ENCODE data around the gene EPS15. TPM values are rescaled to one million over a fixed set of nuclear protein-coding genes. Genes with fewer than 3 reads are reported as not detected.
"Not testable (repeated sequence)": the region's sequence is repeated elsewhere in the genome, so short reads cannot be mapped to it uniquely, and the experiment has no call there.

The EPS15 gene
- total RNA-seq, 1 donor from 2014 or later: 50.1 TPM

- no peaks in the 10 kb centered on the region for H3K27me3 Mint-ChIP-seq (ENCODE audit: low read depth)
- H3K9me3 Mint-ChIP-seq: no peaks in the 10 kb centered on the region
- no peak for DNase-seq (ENCODE audit: low spot score)
- no peak overlapping the region for H3K4me3 Mint-ChIP-seq (ENCODE audit: low read depth)
- peaks cover 16% of the 10 kb centered on the region for H3K4me1 Mint-ChIP-seq (ENCODE audit: low read depth)
- H3K36me3 Mint-ChIP-seq (ENCODE audit: low read depth): peaks cover 45% of the 10 kb centered on the region
- peak overlapping the region; percentile 60 for H3K27ac Mint-ChIP-seq
- intact Hi-C loops (cut with micrococcal nuclease): loop anchor here (1.0 to 2.0 kb wide), 5 partner anchors 14 to 223 kb away; partner anchors contain the start of gene EPS15
Measured at GRCh38 chr1:51504806-51505525, 14.1 kb downstream of the EPS15 start.

DNA sequence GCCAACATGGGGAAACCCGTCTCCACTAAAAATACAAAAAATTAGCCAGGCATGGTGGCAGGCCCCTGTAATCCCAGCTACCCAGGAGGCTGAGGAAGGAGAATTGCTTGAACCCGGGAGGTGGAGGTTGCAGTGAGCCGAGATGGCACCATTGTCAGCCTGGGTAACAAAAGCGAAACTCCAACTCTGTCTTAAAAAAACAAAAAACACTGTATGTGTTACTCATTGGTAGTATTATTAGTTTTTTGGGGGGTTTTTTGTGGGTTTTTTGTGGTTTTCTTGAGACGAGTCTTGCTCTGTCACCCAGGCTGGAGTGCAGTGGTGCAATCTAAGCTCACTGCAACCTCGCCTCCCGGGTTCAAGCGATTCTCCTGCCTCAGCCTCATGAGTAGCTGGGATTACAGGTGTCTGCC lies 17.8 kb downstream of the EPS15 start:
- Mint-ChIP-seq H3K4me1 (ENCODE audit: low read depth) (peaks cover 19% of the 10 kb centered on the region), H3K36me3 (ENCODE audit: low read depth) (peaks cover 59% of the 10 kb centered on the region)
- H3K9me3 Mint-ChIP-seq; DNase-seq (ENCODE audit: low spot score); H3K27me3 Mint-ChIP-seq (ENCODE audit: low read depth); H3K4me3 Mint-ChIP-seq (ENCODE audit: low read depth); H3K27ac Mint-ChIP-seq; intact Hi-C loops (cut with micrococcal nuclease): not testable (repeated sequence)

DNA sequence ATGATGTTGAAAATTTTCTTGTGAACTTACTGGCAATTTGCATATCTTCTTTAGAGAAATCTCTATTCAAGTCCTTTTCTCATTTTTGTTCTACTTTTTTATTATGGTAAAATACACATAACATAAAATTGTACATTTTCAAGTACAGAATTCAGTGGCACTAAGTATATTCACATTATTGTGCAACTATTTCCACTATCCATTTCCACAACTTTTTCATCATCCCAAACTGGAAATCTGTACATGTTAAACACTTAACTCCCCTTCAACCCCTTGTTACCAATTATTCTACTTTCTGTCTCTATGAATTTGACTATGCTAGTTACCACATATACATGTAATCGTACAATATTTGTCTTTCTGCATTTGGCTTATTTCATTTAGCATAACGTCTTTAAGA lies 19.4 kb downstream of the EPS15 start:
- intact Hi-C loops (cut with micrococcal nuclease): no loop called here
- peaks cover 13% of the 10 kb centered on the region for H3K4me1 Mint-ChIP-seq (ENCODE audit: low read depth)
- no peaks in the 10 kb centered on the region for H3K9me3 Mint-ChIP-seq
- DNase-seq (ENCODE audit: low spot score): no peak
- peaks cover 52% of the 10 kb centered on the region for H3K36me3 Mint-ChIP-seq (ENCODE audit: low read depth)
- no peaks in the 10 kb centered on the region for H3K27me3 Mint-ChIP-seq (ENCODE audit: low read depth)
- H3K4me3 Mint-ChIP-seq (ENCODE audit: low read depth): no peak overlapping the region
- H3K27ac Mint-ChIP-seq: no peak overlapping the region

GRCh38 chr1:51498924-51499323 lies 20.1 kb downstream of the EPS15 start:
- DNase-seq (ENCODE audit: low spot score): no peak
- intact Hi-C loops (cut with micrococcal nuclease): no loop called here
- peaks cover 48% of the 10 kb centered on the region for H3K36me3 Mint-ChIP-seq (ENCODE audit: low read depth)
- no peak overlapping the region for H3K4me3 Mint-ChIP-seq (ENCODE audit: low read depth)
- H3K9me3 Mint-ChIP-seq: no peaks in the 10 kb centered on the region
- H3K4me1 Mint-ChIP-seq (ENCODE audit: low read depth): peaks cover 17% of the 10 kb centered on the region
- no peak overlapping the region for H3K27ac Mint-ChIP-seq
- H3K27me3 Mint-ChIP-seq (ENCODE audit: low read depth): no peaks in the 10 kb centered on the region

GRCh38 chr1:51497340-51497739 lies 21.7 kb downstream of the EPS15 start:
- H3K4me1 Mint-ChIP-seq (ENCODE audit: low read depth): peaks cover 20% of the 10 kb centered on the region
- H3K27ac Mint-ChIP-seq: no peak overlapping the region
- intact Hi-C loops (cut with micrococcal nuclease): no loop called here
- no peak overlapping the region for H3K4me3 Mint-ChIP-seq (ENCODE audit: low read depth)
- H3K9me3 Mint-ChIP-seq: no peaks in the 10 kb centered on the region
- no peak for DNase-seq (ENCODE audit: low spot score)
- peaks cover 37% of the 10 kb centered on the region for H3K36me3 Mint-ChIP-seq (ENCODE audit: low read depth)
- no peaks in the 10 kb centered on the region for H3K27me3 Mint-ChIP-seq (ENCODE audit: low read depth)

DNA sequence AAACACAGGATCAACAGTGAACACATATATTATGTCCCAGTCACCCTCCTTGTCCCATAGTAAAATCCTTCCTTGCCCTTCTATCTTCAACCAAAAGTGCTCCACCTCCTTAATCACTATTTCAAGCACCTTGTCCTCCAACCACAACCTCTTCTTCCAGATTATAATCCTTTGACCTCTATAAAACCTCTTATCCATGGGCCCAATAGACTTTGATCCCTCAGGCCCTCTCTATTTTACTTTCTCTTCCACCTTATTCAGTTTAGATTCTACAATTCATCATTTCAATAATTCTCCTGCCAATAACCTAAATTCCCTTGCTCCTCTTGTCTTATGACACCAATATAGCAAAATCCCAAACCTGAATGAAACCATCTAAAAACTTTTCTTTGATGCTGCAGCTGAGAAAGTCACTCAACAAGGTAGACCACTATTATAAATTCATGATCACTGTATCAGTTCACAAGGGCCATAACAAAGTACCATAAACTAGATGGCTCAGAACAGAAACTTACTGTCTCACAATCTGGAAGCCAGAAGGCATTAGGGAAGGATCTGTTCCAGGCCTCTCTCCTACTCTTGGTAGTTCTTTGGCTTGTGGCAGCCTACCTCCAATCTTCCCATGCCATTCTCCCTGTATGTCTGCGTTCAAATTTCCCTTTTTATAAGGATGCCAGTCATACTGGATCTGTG lies 24.8 kb downstream of the EPS15 start:
- Mint-ChIP-seq H3K4me3 (ENCODE audit: low read depth) (no peak overlapping the region), H3K27me3 (ENCODE audit: low read depth) (no peaks in the 10 kb centered on the region), H3K27ac (no peak overlapping the region)

GRCh38 chr1:51491166-51491981 lies 27.7 kb downstream of the EPS15 start:
- Mint-ChIP-seq H3K36me3 (ENCODE audit: low read depth) (peaks cover 10% of the 10 kb centered on the region), H3K4me1 (ENCODE audit: low read depth) (peaks cover 25% of the 10 kb centered on the region), H3K27me3 (ENCODE audit: low read depth) (no peaks in the 10 kb centered on the region), H3K9me3 (no peaks in the 10 kb centered on the region), H3K4me3 (ENCODE audit: low read depth) (no peak overlapping the region), H3K27ac (no peak overlapping the region)
- intact Hi-C loops (cut with micrococcal nuclease): no loop called here
- DNase-seq (ENCODE audit: low spot score): no peak

More for the DNA sequence above, 24.8 kb downstream of the EPS15 start:
- Mint-ChIP-seq H3K36me3 (ENCODE audit: low read depth) (peaks cover 20% of the 10 kb centered on the region), H3K4me1 (ENCODE audit: low read depth) (peaks cover 32% of the 10 kb centered on the region), H3K9me3 (no peaks in the 10 kb centered on the region)
- intact Hi-C loops (cut with micrococcal nuclease): no loop called here
- DNase-seq (ENCODE audit: low spot score): no peak

DNA sequence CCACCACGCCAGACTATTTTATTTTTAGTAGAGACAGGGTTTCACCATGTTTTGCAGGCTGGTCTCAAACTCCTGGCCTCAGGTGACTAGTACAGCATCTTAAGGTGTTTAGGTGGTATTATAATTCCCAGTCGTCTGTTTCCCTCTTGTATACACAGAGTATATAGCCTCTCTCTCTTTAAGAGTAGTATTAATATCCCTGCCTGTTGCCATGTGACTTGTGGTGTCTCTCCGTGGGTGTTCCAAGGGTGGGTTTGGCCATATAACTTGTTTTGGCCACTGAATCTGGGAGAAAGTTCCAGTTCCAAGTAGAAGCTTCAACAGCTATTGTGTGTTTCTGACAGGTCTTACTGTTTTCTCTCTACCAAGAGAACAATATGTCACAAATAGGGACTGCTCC lies 29.6 kb downstream of the EPS15 start:
- H3K36me3 Mint-ChIP-seq (ENCODE audit: low read depth): peaks cover 16% of the 10 kb centered on the region
- H3K27me3 Mint-ChIP-seq (ENCODE audit: low read depth): no peaks in the 10 kb centered on the region
- no peak overlapping the region for H3K27ac Mint-ChIP-seq
- peaks cover 25% of the 10 kb centered on the region for H3K4me1 Mint-ChIP-seq (ENCODE audit: low read depth)
- intact Hi-C loops (cut with micrococcal nuclease): no loop called here
- DNase-seq (ENCODE audit: low spot score): no peak
- no peak overlapping the region for H3K4me3 Mint-ChIP-seq (ENCODE audit: low read depth)
- H3K9me3 Mint-ChIP-seq: no peaks in the 10 kb centered on the region

DNA sequence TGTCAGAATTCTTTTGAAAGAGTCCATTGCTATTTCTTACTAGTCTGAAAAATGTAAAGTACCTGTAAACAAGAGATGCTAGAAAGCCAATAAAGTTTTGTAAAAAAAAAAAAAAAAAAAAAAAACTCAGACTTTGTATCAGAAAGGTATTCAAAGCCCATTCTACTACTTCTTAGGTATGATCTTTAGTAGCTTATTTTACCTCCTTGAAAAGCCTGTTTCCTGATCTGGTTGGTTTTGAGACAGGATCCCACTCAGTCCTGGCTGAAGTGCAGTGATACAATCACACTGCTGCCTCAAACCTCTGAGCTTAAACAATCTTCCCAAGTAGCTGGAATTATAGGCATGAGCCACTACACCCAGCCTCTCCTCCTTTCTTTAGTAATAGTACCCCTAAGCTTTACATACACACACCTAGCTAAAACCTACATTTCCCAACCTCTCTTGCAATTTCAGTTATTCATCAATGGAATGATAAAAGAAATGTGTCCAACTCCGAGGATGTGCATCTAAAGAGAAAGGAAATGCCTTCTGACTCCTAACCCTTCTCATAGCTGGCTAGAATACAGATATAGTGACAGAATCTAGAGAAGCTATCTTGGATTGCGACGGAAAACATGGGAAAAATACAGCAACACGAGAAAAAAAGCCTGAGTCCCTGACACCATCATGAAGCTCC lies 30.6 kb downstream of the EPS15 start:
- intact Hi-C loops (cut with micrococcal nuclease): no loop called here

DNA sequence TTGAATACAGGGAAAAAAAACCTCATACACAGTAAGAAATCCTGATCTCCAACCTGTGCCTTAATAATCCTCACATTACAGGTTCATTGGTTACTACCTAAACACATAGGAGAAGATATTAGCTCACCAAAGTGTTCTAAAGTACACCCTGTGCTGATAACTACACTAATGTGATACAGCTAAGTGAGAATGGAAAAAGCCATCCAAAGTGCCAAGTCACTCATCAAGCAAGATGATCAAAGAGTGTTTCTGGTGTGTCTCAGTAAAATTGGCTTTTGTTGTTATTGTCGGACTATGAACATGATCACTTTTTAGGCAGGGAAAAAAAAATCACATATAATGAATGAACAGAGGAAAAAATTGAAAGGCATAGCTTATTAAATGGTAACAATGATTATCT lies 31.4 kb downstream of the EPS15 start:
- H3K27ac Mint-ChIP-seq: no peak overlapping the region
- H3K4me1 Mint-ChIP-seq (ENCODE audit: low read depth): peaks cover 21% of the 10 kb centered on the region
- DNase-seq (ENCODE audit: low spot score): no peak
- peaks cover 25% of the 10 kb centered on the region for H3K36me3 Mint-ChIP-seq (ENCODE audit: low read depth)
- H3K4me3 Mint-ChIP-seq (ENCODE audit: low read depth): no peak overlapping the region
- H3K27me3 Mint-ChIP-seq (ENCODE audit: low read depth): no peaks in the 10 kb centered on the region
- no peaks in the 10 kb centered on the region for H3K9me3 Mint-ChIP-seq
- intact Hi-C loops (cut with micrococcal nuclease): no loop called here

More for the DNA sequence above, 30.6 kb downstream of the EPS15 start:
- Mint-ChIP-seq H3K36me3 (ENCODE audit: low read depth) (peaks cover 21% of the 10 kb centered on the region), H3K27me3 (ENCODE audit: low read depth) (no peaks in the 10 kb centered on the region), H3K27ac (peak overlapping the region; percentile 1), H3K9me3 (no peaks in the 10 kb centered on the region), H3K4me1 (ENCODE audit: low read depth) (peaks cover 19% of the 10 kb centered on the region), H3K4me3 (ENCODE audit: low read depth) (no peak overlapping the region)
- no peak for DNase-seq (ENCODE audit: low spot score)

- Mint-ChIP-seq H3K9me3 (peaks cover 3% of the 10 kb centered on the region), H3K4me1 (ENCODE audit: low read depth) (peaks cover 9% of the 10 kb centered on the region)
Measured at GRCh38 chr1:51484591-51484990, 34.5 kb downstream of the EPS15 start.

DNA sequence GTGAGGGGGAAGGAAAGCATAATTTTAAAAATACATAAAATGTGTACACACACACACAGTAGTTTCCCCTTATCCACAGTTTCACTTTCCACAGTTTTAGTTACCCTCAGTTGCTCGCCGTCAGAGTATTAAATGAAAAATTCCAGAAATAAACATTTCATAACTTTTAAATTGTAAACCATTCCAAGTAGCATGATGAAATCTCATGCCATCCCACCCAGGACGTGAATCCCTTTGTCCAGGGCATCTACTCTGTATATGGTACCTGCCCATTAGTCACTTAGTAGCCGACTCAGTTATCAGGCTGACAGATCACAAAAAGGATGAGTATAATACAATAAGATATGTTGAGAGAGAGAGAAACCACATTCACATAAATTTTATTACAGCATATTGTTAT lies 36.2 kb downstream of the EPS15 start:
- intact Hi-C loops (cut with micrococcal nuclease): no loop called here
- no peak for DNase-seq (ENCODE audit: low spot score)
- H3K4me1 Mint-ChIP-seq (ENCODE audit: low read depth): peaks cover 8% of the 10 kb centered on the region
- no peaks in the 10 kb centered on the region for H3K27me3 Mint-ChIP-seq (ENCODE audit: low read depth)
- H3K36me3 Mint-ChIP-seq (ENCODE audit: low read depth): peaks cover 57% of the 10 kb centered on the region
- H3K9me3 Mint-ChIP-seq: peaks cover 14% of the 10 kb centered on the region
- no peak overlapping the region for H3K4me3 Mint-ChIP-seq (ENCODE audit: low read depth)
- no peak overlapping the region for H3K27ac Mint-ChIP-seq

More at GRCh38 chr1:51484591-51484990, 34.5 kb downstream of the EPS15 start:
- no peaks in the 10 kb centered on the region for H3K27me3 Mint-ChIP-seq (ENCODE audit: low read depth)
- H3K27ac Mint-ChIP-seq: no peak overlapping the region
- intact Hi-C loops (cut with micrococcal nuclease): no loop called here
- no peak overlapping the region for H3K4me3 Mint-ChIP-seq (ENCODE audit: low read depth)
- no peak for DNase-seq (ENCODE audit: low spot score)
- peaks cover 51% of the 10 kb centered on the region for H3K36me3 Mint-ChIP-seq (ENCODE audit: low read depth)
